ENCODE data around the gene FAIM.
A peak's percentile ranks its signal among the peaks of the same experiment; 100 is the strongest.
"Not testable (repeated sequence)": the region's sequence is repeated elsewhere in the genome, so short reads cannot be mapped to it uniquely, and the experiment has no call there.

Gene FAIM, protein sequence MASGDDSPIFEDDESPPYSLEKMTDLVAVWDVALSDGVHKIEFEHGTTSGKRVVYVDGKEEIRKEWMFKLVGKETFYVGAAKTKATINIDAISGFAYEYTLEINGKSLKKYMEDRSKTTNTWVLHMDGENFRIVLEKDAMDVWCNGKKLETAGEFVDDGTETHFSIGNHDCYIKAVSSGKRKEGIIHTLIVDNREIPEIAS

DNA sequence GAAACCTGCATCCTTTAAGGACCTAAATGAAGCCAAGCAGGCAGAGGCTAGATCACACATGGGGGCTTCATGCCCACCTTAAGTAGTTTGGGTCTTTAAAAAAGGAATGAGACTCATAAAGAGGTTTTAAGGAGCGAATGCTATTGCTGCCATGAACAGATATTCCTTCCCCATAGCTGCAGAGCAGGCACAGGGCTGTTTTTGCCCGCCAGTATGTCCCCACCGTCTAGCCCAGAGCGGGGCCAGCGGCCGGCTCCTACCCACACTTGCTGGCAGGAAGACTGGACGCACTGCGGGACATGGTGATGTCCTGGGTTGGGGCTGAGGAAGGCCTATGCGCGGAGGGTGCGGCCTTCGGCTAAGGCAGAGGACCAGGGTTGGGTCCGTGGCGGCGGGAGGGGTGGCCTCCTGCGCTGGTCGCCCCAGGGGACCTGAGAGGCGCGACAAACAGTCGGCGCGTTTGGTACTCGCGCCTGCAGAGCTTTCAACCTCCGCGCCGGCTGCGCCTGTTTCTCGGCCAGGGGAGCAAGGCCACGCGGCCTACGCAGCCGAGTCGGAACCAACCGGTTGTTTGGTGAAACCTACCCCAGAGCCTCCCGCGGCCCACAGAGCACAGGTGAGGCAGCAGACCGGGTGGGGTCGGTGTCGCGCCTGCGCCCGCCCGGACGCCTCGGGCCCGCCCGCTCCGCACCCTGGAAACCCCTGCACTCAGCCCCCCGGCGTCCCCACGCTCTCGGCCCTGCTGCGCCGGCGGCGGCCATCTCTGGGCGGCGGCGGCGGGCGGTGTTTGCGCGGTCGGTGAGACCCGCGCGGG, at the start of gene FAIM:
TSS of gene FAIM (plus strand) at position 450 of the 814 bp plus-strand sequence. CDS start 10,956 bp downstream, outside the sequence.
- DNase-seq (ENCODE audit: low read depth) = peak; percentile 69

DNA sequence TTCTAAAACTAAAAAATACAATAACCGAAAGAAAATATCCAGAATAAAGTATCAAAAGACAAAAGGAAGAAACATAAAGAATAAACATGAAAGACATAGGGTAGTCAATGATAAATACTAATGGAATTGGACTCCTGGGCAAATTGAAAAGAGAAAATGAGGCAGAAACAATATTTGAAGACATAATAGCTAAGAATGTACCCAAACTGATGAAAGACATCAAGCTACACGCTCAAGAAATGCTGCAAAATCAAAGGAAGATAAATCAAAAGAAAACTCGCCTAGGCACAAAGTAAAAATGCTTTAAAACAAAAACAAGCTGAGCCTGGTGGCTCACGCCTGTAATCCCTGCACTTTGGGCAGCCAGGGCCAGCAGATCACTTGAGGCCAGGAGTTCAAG, 49.4 kb upstream of the FAIM start:
- DNase-seq (ENCODE audit: low read depth) = no peak

DNA sequence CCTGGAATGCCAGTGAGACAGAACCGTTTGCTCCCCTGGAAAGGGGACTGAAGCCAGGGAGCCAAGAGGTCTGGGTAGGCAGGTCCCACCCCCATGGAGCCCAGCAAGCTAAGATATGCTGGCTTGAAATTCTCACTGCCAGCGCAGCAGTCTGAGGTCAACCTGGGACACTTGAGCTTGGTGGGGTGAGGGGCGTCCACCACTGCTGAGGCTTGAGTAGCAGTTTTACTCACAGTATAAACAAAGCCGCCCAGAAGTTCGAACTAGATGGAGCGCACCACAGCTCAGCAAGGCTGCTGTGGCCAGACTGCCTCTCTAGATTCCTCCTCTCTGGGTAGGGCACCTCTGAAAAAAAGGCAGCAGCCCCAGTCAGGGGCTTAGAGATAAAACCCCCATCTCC, 48.1 kb upstream of the FAIM start:
- DNase-seq (ENCODE audit: low read depth) = no peak

DNA sequence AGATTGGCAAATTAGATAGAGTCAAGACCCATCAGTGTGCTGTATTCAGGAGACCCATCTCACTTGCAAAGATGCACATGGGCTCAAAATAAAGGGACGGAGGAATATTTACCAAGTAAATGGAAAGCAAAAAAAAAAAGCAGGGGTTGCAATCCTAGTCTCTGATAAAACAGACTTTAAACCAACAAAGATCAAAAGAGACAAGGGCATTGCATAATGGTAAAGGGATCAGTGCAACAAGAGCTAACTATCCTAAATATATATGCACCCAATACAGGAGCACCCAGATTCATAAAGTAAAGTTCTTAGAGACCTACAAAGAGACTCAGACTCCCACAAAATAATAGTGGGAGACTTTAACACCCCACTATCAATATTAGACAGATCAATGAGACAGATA, 45.7 kb upstream of the FAIM start:
- not testable (repeated sequence) for DNase-seq (ENCODE audit: low read depth)

DNA sequence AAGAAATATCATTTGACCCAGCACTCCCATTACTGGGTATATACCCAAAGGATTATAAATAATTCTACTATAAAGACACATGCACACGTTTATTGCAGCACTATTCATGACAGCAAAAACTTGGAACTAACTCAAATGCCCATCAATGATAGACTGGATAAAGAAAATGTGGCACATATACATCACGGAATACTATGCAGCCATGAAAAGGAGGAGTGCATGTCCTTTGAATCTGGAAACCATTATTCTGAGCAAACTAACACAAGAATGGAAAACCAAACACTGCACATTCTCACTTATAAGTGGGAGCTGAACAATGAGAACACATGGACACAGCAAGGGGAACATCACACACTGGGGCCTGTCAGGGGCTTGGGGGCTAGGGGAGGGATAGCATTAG, 42.3 kb upstream of the FAIM start:
- DNase-seq (ENCODE audit: low read depth) = not testable (repeated sequence)

DNA sequence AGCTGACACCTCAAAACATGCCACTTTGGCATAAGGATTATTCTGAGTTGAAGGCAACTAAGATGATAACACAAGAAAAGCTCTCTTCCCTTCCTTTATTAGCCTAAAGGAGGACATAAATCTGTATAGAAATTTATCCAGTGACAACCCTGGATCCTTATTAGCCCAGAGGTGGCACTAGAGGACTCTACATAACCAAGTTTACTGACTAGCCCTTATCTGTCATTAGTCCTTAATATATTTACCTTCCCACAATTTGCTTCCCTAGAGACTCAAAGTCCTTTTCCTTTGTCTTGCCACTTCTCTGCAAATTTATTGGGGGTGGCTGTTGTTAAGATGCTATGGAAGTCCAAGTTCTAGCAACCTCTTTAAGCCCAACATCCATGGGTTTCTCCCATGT, 41.2 kb upstream of the FAIM start:
- DNase-seq (ENCODE audit: low read depth) = no peak

DNA sequence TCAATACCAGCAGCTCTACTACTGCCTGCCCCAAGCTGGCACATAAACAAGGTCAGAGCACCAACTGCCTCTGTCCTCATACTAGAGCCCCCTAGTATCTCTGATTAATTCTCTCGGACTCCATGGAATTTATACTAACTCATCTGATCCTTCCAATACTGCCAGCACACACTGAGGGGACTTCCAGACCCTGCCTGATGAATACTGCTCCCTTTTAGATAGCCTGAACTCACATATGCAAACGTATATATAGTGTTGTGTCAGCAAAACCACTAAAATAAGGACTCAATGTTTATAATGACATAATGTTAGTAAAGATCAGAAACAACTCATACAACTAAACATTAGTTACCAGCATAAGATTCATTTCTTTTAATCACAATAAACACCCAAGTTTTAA, 39.5 kb upstream of the FAIM start:
- DNase-seq (ENCODE audit: low read depth) = peak; percentile 5

DNA sequence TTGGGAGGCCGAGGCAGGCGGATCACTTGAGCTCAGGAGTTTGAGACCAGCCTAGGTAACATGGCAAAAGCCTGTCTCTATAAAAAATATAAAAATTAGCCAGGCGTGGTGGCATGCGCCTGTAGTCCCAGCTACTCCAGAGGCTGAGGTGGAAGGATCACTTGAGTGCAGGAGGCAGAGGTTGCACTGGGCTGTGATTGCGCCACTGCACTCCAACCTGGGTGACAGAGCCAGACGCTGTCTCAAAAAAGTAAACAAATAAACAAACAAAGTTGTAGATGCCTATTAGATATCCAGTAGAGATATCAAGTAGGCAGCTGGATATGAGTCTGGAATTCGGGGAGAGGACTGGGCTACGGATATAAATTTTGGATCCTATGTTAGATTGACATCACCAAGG, 38.9 kb upstream of the FAIM start:
- not testable (repeated sequence) for DNase-seq (ENCODE audit: low read depth)

DNA sequence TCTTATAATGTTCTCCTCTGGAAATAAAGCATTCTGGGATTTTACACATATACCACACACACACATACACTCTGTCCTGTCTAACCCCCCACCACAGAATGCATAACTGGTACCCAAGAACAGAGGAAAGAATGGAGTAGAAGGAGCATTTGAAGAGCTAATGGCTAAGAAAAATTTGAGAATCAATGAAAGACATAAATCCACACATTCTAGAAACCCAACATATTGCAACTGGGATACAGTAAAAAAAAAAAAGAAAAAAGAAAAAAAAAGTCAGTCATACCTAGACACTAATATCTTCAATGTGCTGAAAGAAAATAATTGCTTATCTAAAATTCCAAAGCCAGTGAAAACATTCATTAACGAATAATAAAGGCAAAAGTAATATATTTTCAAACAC, 35.4 kb upstream of the FAIM start:
- no peak for DNase-seq (ENCODE audit: low read depth)

DNA sequence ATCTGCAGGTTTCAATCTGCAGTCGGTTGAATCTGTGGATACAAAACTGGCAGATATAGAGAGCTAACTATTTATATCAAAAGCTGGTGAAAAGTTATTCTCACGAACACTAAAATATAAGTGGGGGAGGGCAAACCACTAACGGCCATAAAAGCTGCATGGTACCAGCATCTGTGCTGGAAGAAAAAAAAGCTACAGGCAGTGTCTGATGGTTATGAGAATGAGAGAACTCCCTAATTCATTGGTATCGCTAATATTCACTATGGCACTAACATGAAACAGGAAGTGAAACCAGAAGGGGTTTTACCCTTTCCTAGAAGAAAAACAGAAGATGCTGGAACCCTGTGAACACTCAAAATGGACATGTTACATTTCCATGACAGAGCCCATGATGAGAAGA, 30.4 kb upstream of the FAIM start:
- no peak for DNase-seq (ENCODE audit: low read depth)

DNA sequence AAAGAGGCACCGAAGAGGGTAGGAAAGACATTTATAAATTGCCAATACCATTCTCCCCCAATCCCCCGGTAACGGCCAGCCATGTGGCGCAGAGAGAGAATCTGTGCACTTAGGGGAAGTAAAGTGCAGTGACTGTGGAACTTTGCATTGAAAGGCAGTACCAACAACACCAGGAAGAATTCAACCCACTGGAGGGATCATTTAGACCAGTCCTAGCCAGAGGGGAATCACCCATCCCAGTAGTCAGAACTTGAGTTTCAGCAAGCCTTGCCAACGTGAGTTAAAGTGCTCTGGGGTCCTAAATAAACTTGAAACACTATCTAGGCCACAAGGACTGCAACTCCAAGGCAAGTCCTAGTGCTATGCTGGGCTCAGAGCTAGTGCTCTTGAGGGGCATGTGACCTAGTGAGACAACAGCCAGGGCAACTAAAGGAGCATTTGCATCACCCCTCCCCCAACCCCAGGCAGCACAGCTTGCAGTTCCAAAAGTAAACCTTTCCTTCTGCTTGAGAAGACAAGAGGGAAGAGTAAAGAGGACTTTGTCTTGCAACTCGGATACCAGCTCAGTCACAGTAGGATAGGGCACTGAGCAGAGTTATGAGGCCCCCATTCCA, 29.5 kb upstream of the FAIM start:
- DNase-seq (ENCODE audit: low read depth) = no peak

DNA sequence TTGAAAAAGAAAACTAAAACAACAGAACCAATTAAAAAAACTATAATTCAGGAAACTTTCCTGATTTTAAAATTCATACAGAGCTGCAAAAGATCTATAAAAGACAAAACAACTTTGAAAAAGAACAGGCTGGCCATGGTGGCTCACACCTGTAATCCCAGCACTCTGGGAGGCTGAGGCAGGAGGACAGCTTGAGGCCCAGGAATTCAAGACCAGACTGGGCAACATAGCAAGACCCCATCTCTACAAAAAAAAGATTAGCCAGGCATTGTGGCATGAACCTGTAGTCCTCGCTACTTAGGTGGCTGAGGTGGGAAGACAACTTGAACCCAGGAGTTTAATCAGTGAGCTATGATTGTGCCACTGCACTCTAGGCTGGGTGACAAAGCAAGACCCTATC, 21.2 kb upstream of the FAIM start:
- no peak for DNase-seq (ENCODE audit: low read depth)

DNA sequence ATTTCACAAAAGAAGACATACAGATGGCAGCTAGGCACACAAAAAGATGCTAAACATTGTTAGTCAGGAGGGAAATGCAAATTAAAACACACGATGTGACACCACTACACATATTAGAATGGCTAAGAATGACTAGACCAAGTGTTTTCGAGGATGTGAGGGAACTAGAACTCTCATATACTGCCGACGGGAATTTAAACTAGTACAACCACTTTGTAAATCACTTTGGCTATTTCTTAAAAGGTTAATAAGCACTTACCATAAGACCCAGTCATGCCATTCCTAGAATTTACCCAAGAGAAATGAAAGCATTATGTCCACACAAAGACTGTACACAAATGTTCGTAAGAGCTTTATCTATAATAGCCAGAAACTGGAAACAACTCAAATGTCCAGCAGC, 20.1 kb upstream of the FAIM start:
- no peak for DNase-seq (ENCODE audit: low read depth)

DNA sequence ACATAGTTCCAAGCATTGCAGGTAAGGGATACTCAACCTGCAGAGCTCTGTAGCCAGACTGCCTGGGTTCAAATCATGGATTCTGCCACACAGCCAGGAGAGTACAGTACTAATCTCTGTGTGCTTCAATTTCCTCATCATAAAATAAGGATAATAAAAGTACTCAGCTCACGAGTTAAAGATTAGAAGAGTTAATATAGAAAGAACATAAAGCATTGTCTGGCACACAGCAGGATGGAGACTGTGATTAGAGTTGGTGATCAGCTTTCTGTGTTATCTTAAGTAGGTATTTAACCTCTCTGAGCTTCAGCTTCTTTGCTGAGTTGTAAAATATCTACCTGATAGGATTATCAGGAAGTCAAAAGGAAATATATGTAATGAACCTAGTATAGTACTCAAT, 17.2 kb upstream of the FAIM start:
- DNase-seq (ENCODE audit: low read depth) = no peak

DNA sequence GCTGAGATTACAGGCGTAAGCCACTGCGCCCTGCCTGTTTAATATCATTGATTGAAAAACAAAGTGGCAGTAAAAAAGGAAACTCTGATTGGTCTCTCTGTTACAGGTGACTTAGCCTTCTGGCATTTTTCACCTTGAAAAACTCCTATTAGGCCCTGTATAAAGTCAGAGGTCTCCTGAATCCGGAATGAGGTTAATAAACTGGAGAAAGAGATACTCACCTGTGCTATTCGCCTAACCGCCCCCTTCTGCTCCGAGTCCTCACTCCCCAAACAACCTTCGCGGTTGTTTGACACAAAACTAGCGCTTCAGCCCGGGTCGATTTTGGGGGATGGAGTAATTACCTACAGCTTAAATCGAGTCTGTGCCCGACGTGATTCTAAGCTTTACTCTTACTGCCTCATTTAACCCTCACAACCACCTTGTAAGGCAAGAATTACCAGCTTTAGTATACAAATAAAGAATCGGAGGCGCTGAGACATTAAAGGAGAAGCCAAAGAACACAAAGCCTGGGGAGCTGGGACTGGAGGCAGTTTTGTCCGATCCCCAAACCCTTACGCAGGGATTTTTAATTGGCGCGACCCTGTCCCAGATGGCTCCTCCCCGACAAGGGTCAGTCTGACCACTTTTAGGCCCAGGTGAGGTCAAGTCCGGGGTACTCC, 15.0 kb upstream of the FAIM start:
- no peak for DNase-seq (ENCODE audit: low read depth)

DNA sequence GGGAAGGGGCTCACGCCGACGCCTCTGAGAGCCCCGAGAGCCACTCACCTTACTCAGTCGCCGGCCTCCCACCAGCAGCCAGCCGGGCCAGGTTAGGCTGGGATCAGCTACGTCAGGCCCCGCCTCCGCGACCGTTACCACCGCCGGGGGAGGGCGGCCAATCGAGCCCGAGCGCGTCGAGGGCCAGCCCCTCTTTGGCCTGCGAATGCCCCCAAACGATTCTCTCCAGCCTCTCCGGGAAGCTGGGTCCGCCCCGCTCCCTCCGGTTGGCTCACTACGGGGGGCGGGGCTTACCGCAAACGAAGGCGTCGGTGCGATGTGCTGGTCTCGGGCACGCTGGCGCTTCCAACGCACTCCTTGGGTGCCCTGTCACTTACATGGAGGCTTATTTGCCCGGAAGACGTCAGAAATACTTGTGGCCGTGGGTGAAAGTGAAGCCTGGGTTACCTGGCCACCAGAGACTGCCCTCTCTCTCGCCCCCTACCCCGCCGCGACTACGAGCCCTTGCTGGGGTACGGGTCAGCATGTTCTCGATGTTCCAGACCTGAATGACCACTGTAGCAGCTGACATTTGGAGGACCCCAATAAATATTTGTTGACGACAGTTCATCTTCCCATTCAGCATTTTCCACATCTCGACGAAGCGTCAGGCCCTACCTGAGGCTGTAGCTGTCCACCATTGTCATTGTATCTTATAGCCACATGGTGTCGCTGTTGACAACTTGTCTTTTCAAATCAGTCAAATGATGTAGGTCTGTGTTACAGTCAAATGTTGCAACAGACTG, 14.2 kb upstream of the FAIM start, which contains the start of gene CEP70:
TSS of gene CEP70 (minus strand) at position 111 of the 785 bp plus-strand sequence. CDS start 21,333 bp downstream, outside the sequence.
- DNase-seq (ENCODE audit: low read depth) = peak; percentile 94

DNA sequence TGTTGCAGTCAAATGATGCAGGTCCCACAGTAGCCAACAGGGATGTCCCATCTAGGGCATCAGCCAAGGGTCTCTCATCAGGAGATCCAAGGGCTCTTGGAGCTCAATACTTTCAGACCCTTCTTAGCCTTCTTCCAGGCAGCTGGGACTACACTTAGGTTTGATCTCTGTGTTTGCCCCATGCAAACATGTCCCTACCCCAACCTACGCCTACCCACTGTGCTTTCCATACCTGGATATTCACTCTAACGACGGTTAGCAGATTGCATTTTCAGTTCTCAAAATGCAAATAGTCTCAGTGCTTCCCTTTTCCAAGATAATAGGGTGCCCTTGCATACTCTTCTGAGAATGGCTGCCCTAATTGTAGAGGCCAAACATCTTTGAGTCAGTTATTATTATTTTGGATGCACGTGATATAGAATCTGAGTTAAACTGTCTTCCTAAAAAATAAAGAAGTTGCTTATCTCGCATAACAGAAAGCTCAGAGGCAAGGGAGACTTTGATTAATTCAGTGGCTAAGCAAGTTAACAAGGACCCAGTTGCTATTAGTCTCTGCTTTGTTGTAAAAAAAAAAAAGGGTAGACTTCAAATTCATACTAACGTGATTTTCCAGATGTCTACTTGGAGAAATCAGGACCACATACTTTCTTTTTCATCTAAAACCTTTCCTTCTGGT, 13.5 kb upstream of the FAIM start:
- no peak for DNase-seq (ENCODE audit: low read depth)

DNA sequence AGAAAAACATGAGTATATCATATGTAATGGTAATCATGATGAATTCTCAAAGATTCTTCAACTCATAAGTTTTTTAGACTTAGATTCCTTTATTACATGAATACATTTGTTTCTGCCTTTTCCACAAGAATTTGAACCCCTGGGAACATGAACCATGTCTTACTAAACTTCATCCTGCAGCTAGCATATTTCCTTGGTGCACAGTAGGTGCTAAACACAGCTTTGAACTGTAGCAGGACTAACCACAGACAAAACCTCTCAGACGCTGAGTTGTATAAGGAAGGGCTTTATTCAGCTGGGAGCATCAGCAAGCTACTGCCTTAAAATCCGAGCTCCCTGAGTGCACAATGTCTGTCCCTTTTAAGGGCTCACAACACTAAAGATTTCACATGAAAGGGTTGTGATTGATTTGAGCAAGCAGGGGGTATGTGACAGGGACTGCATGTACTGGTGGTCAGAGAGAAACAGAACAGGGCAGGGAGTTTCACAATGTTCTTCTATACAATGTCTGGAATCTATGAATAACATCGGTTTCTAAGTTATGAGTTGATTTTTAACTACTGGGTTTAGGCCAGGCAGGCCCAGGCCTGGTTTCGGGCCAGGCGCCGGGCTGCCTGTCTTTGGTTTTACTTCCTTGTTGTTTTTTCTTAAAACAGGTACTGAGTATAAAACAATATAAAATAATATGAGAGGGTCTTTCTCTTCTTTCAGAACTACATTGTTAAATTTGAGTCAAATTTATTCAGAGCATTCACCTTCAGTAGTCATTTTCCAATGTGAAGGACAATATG, 11.2 kb upstream of the FAIM start:
- peak; percentile 76 for DNase-seq (ENCODE audit: low read depth)

DNA sequence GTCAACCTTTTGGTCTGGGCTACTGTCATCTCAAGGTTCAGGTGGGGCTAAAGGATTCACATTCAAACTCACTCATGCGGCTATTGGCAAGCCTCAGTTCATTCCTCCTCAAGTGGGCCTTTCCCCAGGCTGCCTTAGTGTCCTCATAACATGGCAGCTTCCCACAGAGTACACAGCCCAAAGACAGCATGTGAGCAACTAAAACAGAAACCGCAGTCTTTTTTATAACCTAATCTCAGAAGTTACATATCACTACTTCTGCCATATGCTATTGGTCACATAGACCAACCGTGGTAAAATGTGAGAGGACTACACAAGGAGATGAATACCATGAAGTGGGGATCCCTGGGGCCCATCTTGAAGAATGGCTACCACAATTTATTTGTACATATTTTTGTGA, 10.0 kb upstream of the FAIM start:
- DNase-seq (ENCODE audit: low read depth) = no peak

DNA sequence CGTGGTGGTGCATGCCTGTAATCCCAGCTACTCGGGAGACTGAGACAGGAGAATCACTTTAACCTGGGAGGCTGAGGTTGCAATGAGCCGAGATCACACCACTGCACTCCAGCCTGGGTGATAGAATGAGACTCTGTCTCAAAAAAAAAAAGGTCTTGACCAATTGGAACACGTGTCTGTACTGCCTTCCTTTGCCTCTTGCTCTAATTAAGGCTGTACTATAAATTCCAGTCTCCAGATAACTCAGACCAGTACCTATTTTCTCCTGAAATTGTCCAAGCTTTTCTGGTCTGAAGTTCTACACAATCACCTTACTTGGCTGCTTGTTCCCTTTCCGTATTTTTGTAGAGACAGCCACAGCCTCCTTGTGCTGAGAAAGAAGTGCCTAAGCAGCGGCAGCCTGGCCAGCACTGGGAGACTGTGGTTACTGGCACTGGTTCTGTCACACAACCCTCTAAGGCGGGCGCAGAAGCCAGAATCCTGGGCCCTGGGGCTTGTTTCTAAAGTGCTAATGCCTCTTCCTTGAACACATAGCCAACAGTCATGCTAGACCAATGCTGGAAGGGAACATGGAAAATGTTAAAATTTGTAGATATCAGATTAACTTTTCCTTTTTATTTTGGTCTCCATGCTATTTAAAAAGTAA, 8.3 kb upstream of the FAIM start:
- DNase-seq (ENCODE audit: low read depth) = no peak

Measured in amniotic epithelial cell (primary cell).